NCI-H187 treated with DMSO at 0.1 percent for 48 hours (cell line): ENCODE measurements around the gene BABAM1.
"Not testable (repeated sequence)": the region's sequence is repeated elsewhere in the genome, so short reads cannot be mapped to it uniquely, and the experiment has no call there.

Experiments used
- DNase-seq: peaks from one replicate; lab custom pipeline; 2025; lab: John Stamatoyannopoulos, UW

Gene BABAM1

DNA sequence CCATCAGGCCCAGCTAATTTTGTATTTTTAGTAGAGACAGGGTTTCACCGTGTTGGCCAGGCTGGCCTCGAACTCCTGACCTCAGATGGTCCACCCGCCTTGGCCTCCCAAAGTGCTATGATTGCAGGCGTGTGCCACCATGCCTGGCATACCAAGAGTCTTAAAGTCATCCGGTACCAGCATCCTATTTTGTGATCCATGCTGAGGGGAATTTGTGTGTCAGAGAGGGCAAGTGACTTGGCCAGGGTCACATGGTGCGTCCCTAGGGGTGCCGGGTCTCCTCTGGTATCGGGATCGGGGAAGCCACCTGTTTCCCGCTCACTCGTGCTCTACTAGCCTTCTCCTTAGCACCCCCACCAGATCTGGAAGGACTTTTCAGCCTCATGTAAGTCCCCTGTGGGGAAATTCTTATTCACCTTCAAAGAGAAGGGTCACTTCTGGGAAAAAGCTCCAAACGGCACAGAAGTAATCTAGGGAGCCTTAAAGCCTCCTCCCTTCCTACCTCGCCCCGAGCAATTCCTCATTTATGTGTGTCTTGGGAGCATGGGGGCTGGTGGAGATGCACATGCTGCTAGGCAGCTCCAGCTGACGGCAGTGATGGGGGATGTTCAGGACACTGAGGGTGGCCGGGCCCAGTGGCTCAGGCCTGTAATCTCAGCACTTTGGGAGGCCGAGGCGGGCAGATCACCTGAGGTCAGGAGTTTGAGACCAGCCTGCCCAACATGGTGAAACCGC is 8.4 kb downstream of the BABAM1 start:
- DNase-seq = no peak

DNA sequence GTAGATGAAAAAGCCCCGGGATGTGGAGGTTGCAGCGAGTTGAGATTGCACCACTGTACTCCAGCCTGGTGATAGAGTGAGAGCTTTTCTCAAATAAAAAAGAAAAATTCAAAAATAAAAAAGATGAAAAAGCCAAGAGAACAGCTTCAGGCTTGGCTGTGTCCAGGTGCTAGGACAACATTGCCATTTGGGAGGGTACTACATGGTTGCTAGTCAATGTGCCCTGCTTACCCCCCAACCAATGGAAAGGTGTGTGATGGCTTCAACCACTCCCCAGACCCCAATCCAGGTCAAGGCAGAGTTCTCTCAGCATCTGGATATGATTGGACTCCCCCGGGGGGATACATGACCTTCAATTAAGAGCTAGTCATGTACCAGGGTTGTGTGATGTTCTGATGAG is 12.2 kb downstream of the BABAM1 start:
- no peak for DNase-seq

DNA sequence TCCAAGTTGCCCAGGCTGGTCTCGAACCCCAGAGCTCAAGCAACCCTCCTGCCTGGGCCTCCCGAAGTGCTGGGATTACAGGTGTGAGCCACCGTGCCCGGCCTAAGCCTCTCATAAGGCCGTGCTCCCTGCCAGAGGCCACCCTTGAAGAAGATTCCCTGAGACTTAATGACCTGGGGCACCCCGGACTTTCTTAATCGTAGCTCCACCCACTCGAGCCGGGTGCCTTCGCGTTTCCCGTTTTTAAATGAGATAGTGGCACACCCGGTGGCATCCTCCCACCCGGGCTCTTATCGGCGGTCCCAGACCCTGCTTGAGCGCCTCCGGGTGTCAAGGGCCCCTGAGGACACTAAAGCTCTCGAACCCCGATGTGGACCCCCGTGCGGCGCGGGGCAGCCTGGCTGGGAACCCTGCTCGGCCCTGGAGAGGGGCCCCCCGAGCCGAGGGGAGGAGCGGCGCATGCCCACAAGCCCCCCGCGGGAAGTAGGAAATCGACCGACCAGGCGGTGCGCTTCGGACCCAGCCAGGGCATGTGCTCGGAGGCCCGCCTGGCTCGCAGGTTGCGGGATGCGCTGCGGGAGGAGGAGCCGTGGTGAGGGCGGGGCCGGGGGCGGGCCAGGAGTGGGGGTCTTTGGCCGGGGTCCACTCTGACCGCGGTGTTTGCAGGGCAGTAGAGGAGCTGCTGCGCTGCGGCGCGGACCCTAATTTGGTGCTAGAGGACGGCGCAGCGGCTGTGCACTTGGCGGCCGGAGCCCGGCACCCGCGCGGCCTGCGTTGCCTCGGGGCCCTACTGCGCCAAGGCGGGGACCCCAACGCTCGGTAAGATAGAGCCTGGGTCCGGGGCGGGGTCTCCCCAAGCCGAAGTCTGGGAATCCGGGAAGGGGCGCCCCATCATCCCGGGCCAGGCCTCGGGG is 14.4 kb downstream of the BABAM1 start, which contains the start of gene ANKLE1:
Gene ANKLE1 (plus strand): TSS at position 511 of the 914 bp plus-strand sequence. CDS start 20 bp downstream, at position 531.
- DNase-seq = no peak

DNA sequence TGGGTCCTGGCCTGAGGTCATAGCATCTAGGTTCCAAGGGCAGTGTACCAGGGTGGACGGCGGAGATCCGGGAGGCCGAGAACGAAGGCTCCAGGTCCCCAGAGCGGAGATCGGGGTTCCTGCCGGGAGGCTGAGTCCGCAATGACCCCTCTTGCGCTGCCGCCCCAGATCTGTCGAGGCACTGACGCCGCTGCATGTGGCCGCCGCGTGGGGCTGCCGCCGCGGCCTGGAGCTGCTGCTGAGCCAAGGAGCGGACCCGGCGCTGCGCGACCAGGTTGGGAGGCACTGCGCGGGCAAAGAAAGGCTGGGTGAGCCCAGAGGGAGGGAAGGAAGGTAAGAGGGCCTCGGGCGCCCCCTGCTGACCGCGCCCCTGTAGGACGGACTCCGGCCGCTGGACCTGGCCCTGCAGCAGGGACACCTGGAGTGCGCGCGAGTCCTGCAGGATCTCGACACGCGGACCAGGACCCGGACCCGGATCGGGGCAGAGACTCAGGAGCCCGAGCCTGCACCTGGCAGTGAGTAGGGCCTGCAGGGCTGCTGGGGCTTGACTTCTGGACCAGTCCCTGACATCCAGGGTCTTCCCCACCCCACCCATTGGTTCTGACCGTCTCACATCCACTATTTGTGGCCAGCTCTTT is 15.4 kb downstream of the BABAM1 start:
- no peak for DNase-seq

DNA sequence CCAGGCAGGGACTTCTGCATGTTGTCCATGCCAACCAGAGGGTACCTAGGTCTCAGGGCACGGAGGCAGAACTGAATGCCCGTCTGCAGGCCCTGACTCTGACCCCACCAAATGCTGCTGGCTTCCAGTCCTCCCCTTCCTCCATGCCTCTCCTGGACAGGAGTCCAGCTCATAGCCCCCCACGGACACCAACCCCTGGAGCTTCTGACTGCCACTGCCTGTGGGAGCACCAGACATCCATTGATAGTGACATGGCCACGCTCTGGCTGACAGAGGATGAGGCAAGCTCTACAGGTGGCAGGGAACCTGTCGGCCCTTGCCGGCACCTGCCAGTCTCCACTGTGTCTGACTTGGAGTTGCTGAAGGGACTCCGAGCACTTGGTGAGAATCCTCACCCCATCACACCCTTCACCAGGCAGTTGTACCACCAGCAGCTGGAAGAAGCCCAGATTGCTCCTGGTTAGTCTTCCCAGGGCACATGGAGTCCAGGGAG is 16.3 kb downstream of the BABAM1 start:
- DNase-seq = no peak

DNA sequence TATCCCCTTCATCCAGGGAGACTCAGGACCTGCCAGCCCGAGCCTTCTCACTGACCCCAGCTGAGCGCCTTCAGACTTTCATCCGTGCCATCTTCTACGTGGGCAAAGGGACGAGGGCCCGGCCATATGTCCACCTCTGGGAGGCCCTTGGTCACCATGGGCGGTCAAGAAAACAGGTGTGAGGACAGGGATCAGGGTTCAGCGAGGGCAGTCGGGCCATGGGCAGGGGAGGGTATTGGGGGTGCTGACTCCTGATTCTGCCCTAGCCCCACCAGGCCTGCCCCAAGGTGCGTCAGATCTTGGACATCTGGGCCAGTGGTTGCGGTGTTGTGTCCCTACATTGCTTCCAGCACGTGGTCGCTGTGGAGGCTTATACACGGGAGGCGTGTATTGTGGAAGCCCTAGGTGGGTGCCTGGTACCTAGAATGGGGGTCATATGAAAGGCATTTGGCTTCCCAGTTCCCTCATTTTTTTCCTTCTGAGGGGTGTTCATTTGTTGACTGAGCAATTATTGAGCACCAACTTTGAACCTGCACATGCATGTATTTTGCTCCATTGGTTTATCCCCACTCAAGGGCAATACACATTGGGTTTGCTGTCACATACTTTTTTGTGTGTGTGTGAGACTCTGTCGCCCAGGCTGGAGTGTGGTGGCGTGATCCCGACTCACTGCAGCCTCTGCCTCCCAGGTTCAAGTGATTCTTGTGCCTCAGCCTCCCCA is 18.3 kb downstream of the BABAM1 start:
- no peak for DNase-seq

DNA sequence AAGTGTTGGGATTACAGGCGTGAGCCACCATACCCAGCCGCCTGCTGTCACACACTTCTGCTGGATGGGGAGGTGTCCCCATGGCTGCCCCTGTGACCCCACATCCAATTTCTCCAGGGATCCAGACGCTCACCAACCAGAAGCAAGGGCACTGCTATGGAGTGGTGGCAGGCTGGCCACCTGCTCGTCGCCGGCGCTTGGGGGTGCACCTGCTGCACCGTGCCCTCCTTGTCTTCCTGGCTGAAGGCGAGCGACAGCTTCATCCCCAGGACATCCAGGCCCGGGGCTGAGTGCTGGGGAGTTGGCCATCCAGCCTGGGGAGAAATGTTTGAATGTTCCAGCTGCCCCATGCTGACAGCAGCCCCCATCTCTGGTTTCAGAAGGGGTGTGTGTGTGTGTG is 19.0 kb downstream of the BABAM1 start:
- DNase-seq = no peak

DNA sequence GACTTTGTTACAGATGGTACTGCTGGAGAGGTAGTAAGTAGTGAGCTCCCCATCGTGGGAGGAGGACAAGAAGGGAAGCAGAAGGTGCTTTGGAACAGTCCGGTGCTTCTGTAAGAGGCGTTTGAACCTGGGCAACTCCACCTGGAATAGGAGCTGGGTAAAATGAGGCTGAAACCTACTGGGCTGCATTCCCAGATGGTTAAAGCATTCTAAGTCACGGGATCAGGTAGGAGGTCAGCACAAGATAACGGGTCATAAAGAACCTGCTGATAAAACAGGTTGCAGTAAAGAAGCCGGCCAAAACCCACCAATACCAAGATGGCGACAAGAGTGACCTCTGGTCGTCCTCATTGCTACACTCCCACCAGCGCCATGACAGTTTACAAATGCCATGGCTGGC is 19.5 kb downstream of the BABAM1 start:
- no peak for DNase-seq

DNA sequence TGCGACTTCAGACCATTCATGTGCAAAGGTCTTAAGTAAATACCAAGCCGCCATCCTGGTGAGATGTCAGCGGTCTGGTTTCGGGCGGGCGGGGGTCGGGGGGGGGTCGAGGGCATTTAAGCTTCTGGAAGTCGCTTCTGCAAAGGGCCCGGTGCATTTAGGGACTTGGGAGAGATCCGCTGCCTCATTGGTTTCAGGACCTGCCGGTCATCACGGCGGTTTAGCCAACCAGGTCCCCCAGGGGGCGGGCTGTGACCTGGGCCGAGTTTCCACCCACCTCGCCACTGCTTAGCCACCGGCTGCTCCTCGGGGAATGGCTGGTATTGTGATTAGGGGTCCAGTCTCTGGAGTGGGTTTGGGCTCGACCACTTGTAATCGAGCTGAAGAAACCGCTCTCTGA is 22.2 kb downstream of the BABAM1 start:
- DNase-seq = no peak

DNA sequence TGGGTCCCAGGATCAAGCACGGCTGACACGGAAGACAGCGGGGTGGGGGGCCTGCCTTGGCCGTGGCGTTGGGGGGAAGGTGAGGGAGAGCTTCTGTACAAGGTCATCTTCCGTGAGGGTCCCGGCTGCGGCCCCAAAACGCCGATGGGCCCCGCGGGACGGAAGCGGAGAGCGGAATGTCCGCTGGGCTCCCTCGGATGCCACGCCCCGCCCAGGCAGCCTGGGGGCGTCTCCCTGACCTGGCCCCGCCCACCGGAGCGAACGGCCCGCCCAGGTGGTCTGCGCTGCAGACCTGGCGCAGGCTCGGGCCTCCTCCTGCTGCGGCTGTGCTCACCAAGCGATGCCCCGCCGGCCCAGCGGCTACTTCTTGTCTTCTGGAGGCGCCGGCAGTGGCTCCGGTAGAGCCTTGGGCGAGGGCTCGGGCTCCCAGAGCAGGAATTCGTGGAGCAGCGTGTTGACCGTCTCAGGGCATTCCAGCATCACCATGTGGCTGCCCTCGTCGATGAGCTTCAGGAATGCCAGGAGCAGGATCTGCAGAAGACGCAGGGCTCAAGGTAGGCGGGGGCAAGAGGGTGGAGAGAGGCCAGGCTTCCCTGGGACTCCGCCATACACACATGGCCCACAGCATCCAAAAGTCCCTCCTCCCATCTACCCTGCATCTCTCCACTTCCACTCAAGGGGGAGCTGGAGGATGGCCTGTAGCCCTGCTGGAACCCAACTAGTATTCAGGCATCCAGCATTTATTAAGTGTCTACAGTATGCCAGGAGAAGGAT is 25.2 kb downstream of the BABAM1 start:
- no peak for DNase-seq

DNA sequence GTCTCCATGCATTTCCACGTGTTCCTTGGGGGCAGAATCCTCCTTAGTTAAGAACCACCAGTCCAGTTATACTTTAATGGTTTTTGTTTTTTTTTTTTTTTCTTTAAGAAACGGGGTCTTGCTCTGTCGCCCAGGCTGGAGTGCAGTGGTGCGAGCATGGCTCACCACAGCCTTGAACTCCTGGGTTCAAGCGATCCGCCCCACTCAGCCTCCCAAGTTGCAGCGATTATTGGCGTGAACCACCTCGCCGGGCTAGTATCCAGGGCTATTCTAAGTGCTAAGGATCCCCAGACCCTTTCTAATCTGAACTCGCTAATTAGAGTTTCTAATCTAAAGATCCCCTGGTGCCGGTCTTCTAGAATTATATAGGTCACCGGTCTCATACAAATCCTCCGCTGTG is 26.4 kb downstream of the BABAM1 start:
- no peak for DNase-seq

DNA sequence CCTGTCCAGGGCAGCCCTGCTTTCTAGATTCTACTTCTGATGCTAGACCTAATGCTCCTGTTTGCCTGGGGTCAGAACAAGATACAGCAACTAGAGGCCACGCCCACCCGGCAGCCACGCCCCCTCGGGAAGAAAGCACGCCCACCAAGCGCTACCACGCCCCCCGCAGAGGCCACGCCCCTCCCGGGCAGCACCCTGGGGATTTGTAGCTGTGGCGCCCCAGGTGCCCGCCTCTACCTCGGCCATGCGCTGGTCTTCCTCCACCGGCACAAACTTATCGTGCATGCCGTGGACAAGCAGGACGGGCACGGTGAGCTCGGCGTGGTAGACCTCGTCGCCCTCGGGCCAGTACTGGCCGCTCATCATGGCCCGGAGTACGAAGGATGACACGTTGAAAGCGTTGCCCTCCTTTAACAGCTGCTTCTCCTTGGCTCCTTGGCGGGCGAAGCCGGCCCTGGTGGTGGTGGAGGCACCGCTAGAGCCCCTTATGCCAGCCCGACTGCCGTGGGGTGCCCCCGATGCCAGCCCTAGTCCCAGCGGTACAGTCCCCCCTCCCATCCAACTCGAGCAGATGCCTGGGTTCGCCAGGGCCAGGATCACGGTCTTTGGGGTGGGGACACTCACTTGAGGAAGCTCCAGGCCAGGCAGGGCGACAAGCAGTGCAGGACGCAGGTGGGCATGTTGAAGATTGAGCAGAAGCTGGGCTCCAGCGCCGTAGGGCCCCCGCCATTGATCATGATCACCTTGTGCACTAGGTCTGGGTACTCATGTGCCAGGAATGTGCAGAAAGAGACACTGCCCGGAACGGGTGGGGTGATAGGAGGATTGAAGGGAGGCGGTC is 27.0 kb downstream of the BABAM1 start:
- no peak for DNase-seq

DNA sequence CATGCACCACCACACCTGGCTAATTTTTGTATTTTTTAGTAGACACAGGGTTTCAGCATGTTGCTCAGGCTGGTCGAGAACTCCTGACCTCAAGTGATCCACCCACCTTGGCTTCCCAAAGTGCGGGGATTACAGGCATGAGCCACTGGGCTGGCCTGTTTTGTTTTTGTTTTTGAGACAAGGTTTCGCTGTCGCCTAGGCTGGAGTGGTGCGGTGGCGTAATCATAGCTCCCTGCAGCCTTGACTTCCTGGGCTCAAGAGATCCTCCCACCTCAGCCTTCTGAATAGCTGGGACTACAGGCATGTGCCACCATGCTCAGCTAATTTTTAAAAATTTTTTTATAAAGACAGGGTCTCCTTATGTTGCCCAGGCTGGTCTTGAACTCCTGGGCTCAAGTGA is 28.3 kb downstream of the BABAM1 start:
- not testable (repeated sequence) for DNase-seq

DNA sequence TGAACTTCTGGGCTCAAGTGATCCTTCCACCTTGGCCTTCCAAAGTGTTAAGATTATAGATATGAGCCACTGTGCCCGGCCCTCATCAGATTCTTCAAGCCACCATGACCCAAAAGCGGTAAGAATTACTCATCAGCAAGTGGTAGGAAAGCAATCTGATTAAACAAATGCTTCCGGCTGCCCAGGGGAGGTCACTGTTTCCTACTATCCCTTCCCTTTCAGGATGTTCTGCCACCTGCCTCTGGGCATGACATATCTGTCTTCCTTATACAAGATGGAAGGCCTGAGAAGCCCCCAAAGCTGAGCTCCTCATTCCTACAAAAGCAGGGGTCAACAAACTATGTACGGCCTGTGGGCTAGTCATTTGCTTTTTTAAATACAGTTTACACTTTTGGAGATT is 29.0 kb downstream of the BABAM1 start:
- DNase-seq = no peak

DNA sequence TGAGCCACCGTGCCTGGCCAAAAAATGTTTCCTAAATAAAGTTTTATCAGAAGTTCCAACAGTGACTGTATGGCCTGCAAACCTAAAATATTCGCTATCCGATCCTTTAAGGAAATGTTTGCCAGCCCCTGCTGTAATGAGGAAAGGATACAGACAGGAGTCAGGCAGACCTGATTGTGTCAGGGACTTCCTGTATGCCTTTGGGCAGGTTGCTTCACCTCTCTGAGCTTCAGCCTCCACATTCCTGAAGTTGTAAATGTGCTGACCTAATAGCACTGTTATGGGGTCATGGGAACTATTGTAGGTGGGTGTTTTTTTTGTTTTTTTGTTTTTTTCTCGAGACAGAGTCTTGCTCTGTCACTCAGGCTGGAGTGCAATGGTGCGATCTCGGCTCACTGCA is 29.7 kb downstream of the BABAM1 start:
- no peak for DNase-seq

DNA sequence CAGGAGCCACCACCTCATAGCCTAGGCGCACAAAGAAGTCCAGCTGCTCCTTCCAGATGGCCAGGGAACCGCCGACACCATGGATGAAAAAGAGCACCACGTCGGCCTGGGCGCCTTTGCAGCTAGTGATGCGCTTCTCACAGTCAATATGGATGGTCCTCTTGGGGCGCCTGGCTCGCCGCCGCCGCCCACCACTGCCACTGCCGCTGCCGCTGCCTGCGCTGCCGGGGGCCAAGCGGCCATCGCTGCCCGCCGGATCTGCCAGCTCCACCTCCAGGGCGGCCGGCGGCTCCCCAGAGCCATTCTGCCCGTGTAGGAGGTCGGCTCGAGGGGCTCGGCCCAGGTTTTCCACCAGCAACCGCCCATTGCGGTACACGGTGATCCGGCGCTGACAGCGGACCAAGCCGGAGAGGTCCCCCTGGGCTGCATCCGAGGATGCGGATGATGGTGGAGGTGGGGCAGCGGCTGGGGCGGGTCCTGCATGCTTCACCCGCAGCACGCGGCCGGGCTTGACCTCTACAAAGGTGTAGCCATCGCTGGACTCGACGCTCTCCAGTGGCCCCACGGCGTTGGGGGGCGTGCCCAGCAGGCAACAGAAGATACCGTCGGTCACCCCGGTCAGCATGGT is 33.9 kb downstream of the BABAM1 start:
- no peak for DNase-seq

DNA sequence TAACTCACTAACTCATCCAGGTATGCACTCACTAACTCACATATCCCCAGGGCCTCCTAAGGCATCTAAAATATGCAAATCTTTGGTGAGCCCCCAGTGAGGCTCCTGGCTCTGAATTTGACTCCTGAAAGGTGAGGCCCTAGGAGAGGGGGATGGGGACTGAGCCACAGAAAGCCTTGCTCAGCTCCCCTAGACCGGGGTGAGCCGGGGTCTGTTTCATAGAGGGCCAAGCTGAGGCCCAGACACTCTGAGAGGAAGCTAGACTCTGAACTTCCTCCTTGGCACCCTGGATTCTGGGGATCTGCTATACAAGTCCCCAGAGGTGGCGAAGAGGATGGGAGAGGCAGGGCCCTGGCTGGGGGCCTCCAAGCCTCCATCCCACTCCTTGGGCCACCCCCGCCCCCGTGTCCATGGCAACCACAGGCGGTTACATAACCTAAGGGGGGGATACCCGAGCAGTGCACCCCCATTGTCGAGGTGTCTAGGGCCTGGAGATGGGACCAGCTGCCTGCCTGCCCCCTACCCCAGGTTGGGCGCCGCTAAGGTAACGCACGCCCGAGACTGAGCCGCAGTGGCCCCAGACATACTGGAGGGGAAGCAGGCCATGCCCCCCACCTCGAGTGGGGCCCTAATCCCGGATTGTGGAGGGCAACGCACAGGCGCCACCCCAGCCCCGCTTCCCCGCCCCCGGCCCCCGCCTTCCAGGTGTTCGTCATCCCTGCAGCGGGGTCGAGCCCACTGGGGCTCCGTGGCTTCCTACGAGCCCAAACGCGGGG is 35.3 kb downstream of the BABAM1 start:
- DNase-seq = no peak

DNA sequence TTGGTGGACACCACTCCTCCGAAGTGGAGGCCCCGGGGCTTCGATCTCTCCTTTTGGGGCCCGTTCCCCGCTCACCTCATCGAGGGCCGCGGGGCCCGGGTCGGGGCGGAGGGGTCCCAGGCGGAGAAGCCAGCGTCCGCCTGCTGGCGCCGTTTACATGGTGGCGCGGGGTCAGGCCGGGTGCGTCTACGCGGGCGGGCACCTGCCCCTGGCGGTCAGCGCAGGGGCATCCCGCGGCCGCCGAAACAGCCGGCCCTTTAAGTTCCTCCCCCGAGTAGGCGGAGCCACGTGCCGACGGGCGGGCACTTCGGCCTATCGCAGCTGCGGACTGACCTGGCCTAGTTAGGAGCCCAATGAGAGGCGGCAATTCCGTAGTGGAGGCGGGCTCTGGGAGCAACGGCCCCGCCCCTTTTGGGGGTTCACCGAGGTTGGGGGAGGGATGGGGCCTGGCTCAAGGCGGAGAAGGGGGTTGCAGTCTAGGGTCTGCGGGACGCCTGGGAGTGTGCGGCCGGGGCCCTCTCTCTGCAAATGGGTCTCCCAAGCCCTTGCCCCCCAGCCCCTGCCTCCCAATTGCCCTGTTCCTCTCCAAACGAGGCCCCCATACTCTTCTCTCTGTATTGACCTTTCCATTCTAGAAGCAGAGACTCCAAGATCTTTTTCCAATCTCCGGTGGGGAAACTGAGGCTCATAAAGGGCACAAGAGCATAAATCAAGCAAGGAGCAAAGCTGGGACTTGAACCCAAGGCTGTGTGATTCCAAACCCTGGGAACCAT is 36.1 kb downstream of the BABAM1 start, which contains the start of gene ABHD8:
Gene ABHD8 (minus strand): TSS at position 259 of the 773 bp plus-strand sequence. CDS start 1,809 bp downstream, outside the sequence.
- peak; percentile 46 for DNase-seq
